ENCODE data around the gene NSD2. TPM values are rescaled to one million over a fixed set of nuclear protein-coding genes. Genes with fewer than 3 reads are reported as not detected.
"Not testable (repeated sequence)": the region's sequence is repeated elsewhere in the genome, so short reads cannot be mapped to it uniquely, and the experiment has no call there.

NSD2 gene
- polyA plus RNA-seq, 1 donor: 103 TPM

- no peak for DNase-seq
These were observed 135.2 kb downstream of the NSD2 start for GRCh38 chr4:2006367-2006766.

- no peak for DNase-seq
These were observed 135.9 kb downstream of the NSD2 start for GRCh38 chr4:2006956-2007653.

- DNase-seq: peak; percentile 22
These were observed 136.8 kb downstream of the NSD2 start for GRCh38 chr4:2007804-2008670.

DNA sequence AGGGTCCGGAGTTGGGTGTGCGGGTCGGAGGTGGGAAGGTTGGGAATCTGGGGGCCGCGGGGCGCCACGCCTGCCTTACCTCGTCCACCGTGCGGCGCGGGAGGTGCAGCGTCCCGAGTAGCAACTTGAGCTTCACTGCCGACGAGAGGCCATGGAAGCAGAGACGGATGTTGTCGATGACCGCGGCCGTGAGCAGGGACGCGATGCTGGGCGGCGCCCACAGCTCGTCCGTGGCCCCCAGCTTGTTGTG, 137.4 kb downstream of the NSD2 start:
- no peak for DNase-seq

DNA sequence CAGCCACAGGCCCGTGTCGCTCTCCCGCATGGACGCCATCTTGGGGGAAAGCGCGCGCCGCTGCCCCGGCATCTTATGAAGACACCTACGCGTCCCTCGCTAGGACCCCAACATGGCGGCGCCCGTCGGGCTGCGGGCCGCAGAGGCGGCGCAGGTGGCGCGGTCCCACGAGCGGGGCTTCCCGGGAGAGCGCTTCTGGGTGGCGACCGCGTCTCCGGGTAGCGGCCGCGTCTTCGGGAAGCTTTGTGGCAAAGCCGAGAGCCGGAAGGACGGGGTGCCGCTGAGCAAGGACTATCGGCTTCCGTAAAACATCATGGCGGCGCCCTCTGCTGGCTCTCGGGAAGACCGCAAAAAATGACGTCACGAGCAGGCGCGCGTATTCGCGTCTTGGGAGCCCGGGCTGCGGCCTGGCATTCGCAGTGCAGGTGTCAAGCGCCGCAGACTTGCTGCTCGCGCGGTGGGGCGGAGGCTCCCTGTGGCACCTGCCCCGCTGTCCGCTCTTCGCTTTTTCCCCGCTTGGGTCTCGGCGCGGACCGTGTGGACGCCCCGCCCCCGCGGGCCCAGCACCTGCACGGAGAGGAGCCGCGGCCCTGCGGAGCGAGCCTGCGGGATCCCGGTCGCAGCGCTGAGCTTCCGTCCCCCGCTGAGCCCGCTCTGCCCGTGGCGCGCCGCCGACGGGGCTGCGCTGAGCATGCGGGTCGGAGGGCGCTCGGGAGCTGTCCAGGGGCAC, 137.9 kb downstream of the NSD2 start, which contains the start of gene NELFA:
Gene NELFA (minus strand): TSS at position 54 of the 730 bp plus-strand sequence. CDS start 15 bp downstream, at position 39.
- DNase-seq: peak; percentile 96

- DNase-seq: peak; percentile 27
These were observed 138.5 kb downstream of the NSD2 start for GRCh38 chr4:2009651-2010233.

- DNase-seq: no peak
These were observed 140.4 kb downstream of the NSD2 start for GRCh38 chr4:2011583-2011982.

GRCh38 chr4:2015008-2015407, 143.8 kb downstream of the NSD2 start:
- DNase-seq: no peak

- not testable (repeated sequence) for DNase-seq
These were observed 150.3 kb downstream of the NSD2 start for GRCh38 chr4:2021358-2022018.

- no peak for DNase-seq
These were observed 153.5 kb downstream of the NSD2 start for GRCh38 chr4:2024683-2025082.

GRCh38 chr4:2025817-2026216, 154.6 kb downstream of the NSD2 start:
- no peak for DNase-seq

DNA sequence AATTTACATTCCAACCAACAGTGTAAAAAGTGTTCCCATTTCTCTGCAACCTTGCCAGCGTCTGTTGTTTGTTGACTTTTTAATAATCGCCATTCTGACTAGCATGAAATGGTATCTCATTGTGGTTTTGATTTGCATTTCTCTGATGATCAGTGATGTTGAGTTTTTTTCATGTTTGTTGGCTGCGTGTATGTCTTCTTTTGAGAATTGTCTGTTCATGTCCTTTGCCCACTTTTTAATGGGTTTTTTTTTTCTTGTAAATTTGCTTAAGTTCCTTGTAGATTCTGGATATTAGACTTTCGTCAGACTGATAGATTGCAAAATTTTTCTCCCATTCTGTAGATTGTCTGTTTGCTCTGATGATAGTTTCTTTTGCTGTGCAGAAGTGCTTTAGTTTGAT, 155.9 kb downstream of the NSD2 start:
- not testable (repeated sequence) for DNase-seq

- not testable (repeated sequence) for DNase-seq
These were observed 160.0 kb downstream of the NSD2 start for GRCh38 chr4:2031161-2031560.

Other genes starting within 250 kb of the NSD2 start
- 1.4 TPM for gene FAM53A, start 187.1 kb upstream of the NSD2 start, polyA plus RNA-seq (ENCODE audit: insufficient read length)
- gene SLBP, start 159.1 kb upstream of the NSD2 start, polyA plus RNA-seq (ENCODE audit: insufficient read length): 90.2 TPM
- 34.7 TPM for gene TMEM129, start 150.1 kb upstream of the NSD2 start, polyA plus RNA-seq (ENCODE audit: insufficient read length)
- gene TACC3, start 149.9 kb upstream of the NSD2 start, polyA plus RNA-seq (ENCODE audit: insufficient read length): 67.3 TPM
- gene FGFR3, start 78.1 kb upstream of the NSD2 start, polyA plus RNA-seq (ENCODE audit: insufficient read length): 87.6 TPM
- gene LETM1, start 15.2 kb upstream of the NSD2 start, polyA plus RNA-seq (ENCODE audit: insufficient read length): 28.8 TPM
- 29.7 TPM for gene NELFA, start 137.6 kb downstream of the NSD2 start, polyA plus RNA-seq (ENCODE audit: insufficient read length)
- 6.4 TPM for gene NAT8L, start 187.9 kb downstream of the NSD2 start, polyA plus RNA-seq (ENCODE audit: insufficient read length)

Measured in left kidney (tissue), 2 donors.